Inflammatory macrophage treated with lipopolysaccharide for 4 hours (primary cell): Measurements from ENCODE around the gene CADPS.

ENCODE experiments used
- DNase-seq: peaks from one replicate; pipeline ENCODE4 v3.0.0-alpha.2; 2020

CADPS gene

GRCh38 chr3:62678841-62679240 is 196.4 kb downstream of the CADPS start:
- no peak for DNase-seq

- DNase-seq: no peak
Observed at GRCh38 chr3:62677926-62678325, 197.3 kb downstream of the CADPS start.

GRCh38 chr3:62676689-62677271 is 198.4 kb downstream of the CADPS start:
- no peak for DNase-seq

GRCh38 chr3:62675492-62675891 is 199.7 kb downstream of the CADPS start:
- DNase-seq: no peak

GRCh38 chr3:62672988-62673313 is 202.3 kb downstream of the CADPS start:
- DNase-seq: no peak

GRCh38 chr3:62672270-62672987 is 202.8 kb downstream of the CADPS start:
- no peak for DNase-seq

- no peak for DNase-seq
Observed at GRCh38 chr3:62670351-62670750, 204.9 kb downstream of the CADPS start.

GRCh38 chr3:62669161-62669560 is 206.1 kb downstream of the CADPS start:
- no peak for DNase-seq

- DNase-seq: no peak
Observed at GRCh38 chr3:62667714-62668113, 207.5 kb downstream of the CADPS start.

GRCh38 chr3:62665627-62666437 is 209.4 kb downstream of the CADPS start:
- DNase-seq: no peak

- no peak for DNase-seq
Observed at GRCh38 chr3:62662677-62663076, 212.5 kb downstream of the CADPS start.

GRCh38 chr3:62659660-62660059 is 215.6 kb downstream of the CADPS start:
- no peak for DNase-seq

- no peak for DNase-seq
Observed at GRCh38 chr3:62655691-62656063, 219.5 kb downstream of the CADPS start.

- no peak for DNase-seq
Observed at GRCh38 chr3:62655056-62655690, 220.0 kb downstream of the CADPS start.

GRCh38 chr3:62653796-62654195 is 221.4 kb downstream of the CADPS start:
- DNase-seq: no peak

GRCh38 chr3:62647711-62648110 is 227.5 kb downstream of the CADPS start:
- DNase-seq: no peak

GRCh38 chr3:62644493-62644892 is 230.7 kb downstream of the CADPS start:
- no peak for DNase-seq

- DNase-seq: no peak
Observed at GRCh38 chr3:62638316-62638715, 236.9 kb downstream of the CADPS start.

GRCh38 chr3:62636235-62636826 is 238.9 kb downstream of the CADPS start:
- DNase-seq: no peak

GRCh38 chr3:62632510-62633294 is 242.5 kb downstream of the CADPS start:
- no peak for DNase-seq

GRCh38 chr3:62631488-62631887 is 243.7 kb downstream of the CADPS start:
- no peak for DNase-seq

- no peak for DNase-seq
Observed at GRCh38 chr3:62630664-62631063, 244.6 kb downstream of the CADPS start.
